Kidney glomerular epithelial cell (primary cell): ENCODE results near the gene KDM5A.
"Not testable (repeated sequence)": the region's sequence is repeated elsewhere in the genome, so short reads cannot be mapped to it uniquely, and the experiment has no call there.

ENCODE experiments used
- DNase-seq: peaks from one replicate; lab custom pipeline; 2025; lab: John Stamatoyannopoulos, UW

Gene KDM5A

DNA sequence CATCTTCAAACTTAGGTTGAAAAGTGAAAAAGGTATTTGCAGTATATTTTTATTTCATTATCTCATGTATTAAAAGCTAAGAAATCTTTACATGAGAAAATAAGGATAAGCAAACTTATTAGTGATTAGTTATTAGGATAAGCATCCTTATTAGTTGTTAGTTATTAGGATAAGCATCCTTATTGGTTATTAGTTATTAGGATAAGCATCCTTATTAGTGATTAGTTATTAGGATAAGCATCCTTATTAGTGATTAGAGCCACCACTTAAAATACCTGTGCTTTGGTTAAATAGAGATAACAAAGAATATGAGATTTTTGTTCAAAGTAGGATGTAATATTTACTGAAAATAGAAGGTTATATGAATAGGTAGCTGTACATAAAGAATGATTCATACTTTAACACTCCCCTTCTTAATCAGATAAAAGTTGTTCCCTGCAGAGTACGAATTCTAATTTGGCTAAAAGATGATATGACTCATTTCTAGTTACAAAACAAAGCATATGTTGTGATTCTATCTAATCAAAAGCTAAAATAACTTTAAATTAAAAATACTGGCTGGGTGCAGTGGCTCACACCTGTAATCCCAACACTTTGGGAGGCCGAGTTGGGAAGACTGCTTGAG lies 56.4 kb downstream of the KDM5A start:
- no peak for DNase-seq

DNA sequence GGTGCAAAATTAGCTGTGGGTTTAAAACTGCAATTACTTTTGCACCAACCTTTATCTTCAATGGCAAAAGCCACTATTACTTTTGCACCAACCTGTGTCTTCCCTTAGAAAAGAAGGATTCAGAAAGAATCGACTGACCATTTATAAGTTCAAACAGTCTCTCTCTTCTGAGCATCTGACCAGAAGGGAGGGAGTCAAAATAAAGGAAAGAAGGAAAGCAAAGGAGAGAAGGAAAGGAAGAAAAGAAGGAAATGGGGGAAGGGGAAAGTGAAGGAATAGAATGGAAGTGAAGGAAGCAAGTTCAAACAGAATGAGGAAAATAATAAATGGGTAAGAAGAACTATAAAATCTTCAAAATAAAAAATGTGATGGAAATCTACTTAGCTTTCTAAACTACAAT lies 57.8 kb downstream of the KDM5A start:
- no peak for DNase-seq

DNA sequence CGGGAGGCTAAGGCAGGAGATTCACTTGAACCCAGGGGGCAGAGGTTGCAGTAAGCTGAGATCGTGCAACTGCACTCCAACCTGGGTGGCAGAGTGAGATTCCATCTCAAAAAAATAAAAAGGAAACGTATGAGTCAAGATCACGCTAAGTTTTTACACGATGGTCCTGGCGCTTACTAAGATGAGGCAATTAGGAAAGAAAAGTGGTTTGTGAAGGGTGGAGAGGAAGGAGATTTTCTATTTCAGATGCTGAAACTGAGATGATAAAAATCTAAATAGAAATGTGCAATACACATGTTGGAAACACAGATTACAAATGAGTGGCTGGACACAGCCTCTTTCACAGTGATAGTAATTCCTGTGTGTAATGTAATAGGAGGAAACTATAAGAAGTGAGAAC lies 63.2 kb downstream of the KDM5A start:
- DNase-seq: no peak

DNA sequence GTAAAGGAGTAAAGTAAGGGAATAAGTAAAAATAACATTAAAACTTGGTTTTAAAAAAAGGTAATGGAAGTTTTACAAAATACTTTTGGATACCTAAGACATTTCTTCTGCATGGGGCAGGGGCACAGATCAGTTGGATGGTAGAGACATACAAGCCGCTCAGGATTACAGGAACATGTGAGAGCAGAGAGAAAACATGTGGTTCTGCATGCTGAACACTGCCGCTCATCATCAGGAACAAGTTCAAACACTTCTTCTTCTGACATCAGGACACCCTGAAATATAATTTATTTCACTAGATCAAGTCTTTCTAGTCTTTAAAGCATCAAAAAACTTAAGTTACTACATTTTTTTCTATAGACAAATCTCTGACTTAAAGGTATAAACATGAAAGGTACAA lies 65.6 kb downstream of the KDM5A start:
- DNase-seq: no peak

DNA sequence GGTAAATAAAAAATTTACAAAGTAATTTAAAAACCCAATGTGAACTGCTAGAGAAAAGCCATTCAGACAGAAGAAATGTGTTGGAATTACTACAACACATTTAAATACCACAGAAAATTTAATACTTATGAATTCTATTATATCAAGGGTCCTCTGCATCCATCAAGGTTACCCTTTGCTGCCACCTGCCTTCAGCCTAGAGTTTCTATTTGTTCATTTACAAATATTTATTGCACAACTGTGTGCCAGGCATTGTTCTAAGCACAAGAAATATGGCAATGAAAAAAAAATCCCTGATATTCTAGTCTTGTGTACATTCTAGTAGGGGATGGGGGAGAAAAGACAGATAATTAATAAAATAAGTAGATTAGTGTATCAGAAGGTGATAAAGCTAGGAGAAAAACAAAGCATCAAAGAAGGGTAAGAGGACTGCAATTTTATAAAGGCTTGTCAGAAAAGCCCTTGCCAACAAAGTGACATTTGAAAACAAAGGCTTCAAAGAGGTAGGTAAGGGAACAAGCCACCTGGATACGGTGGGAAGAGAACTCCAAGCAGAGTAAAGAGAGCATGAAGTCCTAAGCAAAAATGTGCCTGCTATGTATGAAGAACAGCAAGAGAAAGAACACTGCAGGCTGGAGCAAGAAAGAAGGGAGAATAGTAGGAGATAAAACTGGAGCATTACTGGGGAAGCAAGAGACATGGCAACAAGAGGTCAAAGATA lies 67.4 kb downstream of the KDM5A start:
- DNase-seq: no peak

DNA sequence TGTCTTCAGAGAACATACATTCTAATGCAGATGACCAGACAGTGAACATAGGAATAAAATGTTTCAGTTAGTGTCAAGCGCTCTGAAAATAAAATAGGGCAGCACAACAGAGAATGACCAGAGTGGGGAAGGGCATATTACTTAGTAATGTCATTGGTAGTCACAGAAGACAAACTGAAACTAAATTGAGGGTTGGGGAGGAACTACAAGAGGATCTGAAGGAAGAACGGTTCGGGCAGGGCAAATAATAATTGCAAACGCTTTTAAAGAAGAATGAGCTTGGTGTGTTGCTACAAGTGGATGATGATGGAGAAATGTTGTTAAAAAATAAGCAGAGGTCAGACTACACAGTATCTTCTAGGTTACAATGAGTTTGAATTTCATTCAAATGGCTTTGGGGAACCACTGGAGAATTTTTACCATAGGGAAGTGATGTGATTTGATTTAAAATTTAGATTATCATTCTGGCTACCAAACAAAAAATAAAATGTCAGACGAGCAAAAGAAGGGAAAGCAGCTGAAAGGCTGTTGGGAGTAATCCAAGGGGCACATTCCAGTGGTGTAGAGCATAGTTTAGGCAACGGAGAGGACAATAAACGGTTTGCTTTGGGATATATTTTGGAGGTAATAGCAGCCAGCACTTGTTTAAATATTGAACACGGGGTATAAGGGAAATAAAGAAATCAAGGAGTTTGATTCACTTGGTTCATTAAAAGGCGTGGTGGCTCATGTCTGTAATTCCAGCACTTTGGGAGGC lies 70.2 kb downstream of the KDM5A start:
- no peak for DNase-seq

DNA sequence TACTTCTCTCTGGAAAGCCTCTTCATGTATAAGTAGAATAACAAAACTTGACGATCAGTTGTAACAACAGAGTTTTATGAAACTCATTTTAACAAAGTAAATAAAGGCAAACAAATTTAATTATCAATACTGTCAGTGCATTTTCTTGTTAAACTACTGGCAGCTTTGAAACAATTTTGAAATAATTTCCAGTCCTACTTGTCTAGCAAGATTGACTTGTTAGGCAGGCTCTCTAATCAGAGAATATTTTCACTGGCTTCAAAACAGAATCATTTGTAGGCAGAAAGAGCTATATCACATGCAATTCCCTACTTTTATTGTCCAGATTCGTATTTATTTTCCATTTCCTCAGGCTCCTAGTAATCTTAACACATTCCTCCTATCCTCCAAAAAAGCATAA lies 80.6 kb downstream of the KDM5A start:
- no peak for DNase-seq

DNA sequence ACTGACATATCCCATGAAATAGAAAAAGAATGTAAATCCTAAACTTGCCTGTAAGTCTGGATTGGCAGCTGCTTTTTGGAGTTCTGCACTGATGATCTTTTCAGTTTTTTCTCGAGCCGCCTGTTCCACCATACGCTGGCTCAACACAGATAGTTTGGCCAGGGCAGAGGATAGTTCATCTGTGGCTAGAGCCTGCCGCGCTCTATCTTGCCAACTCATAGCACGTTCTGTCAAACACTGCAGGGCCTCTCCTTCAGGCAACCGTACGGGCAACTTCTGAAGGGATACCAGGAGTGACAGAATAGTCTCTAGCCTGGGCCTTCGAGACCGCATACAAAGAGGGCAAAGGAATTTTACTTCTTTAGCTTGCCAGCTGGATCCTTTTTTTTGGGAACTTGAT lies 81.7 kb downstream of the KDM5A start:
- DNase-seq: no peak

DNA sequence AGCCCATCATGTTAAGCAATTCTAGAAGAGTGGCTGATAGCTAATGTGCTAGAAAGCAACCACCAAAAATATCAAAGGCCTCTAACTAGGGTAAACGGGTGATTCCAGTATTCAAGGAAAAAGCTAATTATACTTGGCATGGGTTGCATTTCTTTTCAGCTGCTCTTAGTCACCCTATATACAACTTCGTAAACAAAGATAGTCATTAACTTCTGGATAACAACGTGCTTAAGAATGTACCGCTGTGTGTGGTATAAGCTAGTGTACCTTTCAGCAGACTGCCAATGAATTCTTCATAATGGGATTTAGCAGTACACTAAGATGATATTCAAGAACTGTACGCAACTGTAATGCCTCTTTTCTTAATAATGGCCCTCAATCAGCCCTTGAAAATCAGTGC lies 84.3 kb downstream of the KDM5A start:
- no peak for DNase-seq

DNA sequence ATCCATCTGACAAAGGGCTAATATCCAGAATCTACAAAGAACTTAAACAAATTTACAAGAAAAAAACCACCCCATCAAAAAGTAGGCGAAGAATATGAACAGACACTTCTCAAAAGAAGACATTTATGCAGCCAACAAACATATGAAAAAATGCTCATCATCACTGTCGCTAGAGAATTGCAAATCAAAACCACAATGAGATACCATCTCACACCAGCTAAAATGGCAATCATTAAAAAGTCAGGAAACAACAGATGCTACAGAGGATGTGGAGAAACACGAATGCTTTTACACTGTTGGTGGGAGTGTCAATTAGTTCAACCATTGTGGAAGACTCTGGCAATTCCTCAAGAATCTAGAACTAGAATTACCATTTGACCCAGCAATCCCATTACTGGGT lies 86.4 kb downstream of the KDM5A start:
- not testable (repeated sequence) for DNase-seq

DNA sequence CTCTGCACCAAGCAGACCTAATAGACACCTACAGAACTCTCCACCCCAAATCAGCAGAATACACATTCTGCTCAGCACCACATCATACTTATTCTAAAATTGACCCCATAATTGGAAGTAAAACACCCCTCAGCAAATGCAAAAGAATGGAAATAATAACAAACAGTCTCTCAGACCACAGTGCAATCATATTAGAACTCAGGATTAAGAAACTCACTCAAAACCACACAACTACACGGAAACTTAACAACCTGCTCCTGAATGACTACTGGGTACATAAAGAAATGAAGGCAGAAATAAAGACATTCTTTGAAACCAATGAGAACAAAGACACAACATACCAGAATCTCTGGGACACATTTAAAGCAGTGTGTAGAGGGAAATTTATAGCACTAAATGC lies 89.0 kb downstream of the KDM5A start:
- DNase-seq: not testable (repeated sequence)

DNA sequence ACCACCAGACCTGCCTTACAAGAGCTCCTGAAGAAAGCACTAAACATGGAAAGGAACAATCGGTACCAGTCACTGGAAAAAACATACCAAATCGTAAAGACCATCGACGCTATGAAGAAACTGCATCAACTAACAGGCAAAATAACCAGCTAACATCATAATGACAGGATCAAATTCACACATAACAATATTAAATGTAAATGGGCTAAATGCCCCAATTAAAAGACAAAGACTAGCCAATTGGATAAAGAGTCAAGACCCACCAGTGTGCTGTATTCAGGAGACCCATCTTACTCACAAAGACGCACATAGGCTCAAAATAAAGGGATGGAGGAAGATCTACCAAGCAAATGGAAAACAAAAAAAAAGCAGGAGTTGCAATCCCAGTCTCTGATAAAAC lies 89.6 kb downstream of the KDM5A start:
- DNase-seq: not testable (repeated sequence)

DNA sequence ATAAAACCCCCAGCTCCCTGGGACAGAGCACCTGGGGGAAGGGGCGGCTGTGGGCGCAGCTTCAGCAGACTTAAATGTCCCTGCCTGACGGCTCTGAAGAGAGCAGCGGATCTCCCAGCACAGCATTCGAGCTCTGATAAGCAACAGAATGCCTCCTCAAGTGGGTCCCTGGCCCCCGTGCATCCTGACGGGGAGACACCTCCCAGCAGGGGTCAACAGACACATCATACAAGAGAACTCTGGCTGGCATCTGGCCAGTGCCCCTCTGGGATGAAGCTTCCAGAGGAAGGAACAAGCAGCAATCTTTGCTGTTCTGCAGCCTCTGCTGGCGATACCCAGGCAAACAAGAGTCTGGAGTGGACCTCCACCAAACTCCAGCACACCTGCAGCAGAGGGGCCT lies 91.1 kb downstream of the KDM5A start:
- not testable (repeated sequence) for DNase-seq

DNA sequence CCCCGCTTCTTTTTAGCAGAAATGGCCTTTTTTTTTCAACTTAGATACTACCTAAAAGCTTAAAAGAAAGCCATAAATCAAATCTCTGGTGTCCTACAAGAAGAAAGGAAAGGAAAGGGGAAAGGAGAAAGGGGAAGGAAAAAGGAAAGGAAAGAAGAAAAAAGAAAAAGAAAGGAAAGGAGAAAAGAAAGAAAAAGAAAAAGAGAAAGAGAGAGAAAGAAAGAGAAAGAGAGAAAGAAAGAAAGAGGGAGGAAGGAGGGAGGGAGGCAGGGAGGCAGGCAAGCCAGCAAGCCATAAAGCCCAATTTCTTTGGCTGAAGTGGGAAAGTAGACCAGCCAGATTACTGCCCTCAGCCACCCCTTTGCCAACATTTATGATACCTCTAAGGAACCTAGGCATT lies 94.0 kb downstream of the KDM5A start:
- no peak for DNase-seq

DNA sequence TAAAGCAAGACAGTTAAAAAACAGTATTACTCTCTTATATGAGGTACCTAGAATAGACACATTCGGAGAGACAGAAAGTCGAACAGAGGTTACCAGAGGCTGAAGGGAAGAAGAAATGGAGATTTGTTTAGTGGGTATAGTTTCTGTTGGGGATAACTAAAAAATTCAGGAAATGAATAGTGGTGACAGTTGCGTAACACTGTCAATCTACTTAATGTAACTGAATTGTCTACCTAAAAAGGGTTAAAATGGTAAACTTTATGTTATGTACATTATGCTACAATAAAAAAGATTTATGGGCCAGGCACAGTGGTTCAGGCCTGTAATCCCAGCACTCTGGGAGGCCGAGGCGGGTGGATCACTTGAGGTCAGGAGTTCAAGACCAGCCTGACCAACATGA lies 95.9 kb downstream of the KDM5A start:
- no peak for DNase-seq

DNA sequence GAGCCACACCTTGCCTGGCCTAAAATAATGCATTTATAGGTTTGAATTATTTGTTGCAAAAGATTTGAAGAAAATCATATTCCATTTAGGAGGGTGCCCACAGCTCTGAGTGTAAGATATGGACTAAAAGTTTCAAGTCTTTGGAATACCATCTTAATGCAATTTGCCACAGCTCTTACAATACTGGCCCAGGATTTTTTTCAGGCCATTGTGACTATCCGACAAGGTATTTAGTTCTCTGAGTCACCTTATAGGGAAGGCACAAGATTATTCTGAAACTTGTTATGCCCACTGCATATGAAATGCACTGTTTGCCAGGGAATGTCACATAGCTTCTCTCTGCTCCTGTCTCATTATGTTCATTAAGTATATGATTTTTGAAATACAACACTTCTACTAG lies 96.9 kb downstream of the KDM5A start:
- no peak for DNase-seq

DNA sequence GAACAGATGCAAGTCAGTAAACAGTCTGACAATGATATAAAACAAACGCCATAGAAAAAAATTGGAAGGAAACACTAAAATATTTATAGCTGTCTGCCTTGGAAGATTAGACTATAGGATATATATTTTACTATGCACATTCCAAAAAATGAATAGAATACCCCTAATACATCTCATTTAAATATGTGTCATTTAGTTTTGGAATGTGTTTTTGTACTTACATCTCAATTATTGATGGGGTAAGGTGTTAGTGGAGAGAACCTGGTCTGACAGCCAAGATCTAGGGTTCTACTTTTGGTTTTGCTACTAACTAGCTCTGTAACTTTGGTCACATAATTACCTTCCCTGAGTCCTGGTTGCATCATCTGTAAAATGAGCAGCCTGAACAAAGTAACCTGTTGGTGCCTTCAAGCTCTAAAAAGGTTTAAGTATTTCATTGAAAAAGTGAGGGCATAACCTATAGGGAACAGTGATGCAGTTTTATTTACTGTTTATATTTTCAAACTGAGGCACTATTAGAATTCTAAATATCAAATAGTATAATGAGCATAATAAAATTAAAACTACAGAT lies 97.9 kb downstream of the KDM5A start:
- no peak for DNase-seq

DNA sequence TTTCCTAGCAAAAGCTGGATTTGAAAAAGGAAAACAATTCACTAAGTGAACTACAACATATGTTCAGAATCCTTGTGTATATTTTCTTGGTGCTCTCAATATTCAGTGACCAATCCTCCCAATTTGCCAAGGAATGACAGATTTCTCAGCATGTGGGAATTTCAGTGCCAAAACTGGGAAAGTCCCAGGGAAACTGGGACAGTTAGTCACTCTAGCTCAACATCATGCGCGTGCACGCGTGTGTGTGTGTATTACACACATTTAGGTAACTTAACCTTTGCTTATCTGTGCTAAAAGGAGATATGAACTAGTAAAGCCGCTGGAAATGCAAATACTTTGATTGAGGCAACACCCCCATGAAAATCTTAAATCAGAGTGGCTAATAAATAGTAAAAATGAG lies 100.4 kb downstream of the KDM5A start:
- no peak for DNase-seq

DNA sequence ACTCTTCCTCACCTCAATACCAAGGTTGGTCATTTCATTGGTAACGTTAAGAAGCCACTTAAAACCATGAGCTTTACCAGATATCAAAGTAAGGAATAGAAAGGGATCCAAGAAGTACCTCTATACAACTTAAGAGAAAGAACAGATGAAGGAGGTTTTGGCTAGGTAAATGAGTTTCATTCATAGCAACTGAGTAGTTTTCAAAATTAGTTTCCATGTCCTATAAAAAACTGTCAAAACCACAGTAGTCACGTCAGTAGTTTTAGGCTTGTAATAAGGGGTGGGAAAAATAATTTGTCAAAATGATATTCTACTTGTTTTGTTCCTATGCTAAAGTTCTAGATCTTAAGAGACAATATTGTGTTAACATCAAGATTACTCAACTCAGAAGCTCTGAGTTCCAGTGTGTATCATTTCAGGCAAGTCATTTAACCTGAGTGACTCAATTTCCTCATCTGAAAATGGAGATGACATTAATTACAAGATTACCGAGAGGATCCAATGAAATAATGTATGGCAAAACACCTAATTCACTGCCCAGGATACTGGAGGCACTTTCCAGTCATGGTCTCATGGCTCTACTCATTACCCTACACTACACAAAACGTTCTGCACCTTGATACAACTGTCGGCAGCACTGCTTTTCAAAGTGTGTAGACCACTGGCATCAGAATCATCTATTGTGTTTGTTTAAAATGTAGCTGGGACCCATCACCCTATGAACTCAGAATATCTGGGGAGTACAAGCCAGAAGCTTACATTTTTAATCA lies 102.4 kb downstream of the KDM5A start:
- DNase-seq: no peak

DNA sequence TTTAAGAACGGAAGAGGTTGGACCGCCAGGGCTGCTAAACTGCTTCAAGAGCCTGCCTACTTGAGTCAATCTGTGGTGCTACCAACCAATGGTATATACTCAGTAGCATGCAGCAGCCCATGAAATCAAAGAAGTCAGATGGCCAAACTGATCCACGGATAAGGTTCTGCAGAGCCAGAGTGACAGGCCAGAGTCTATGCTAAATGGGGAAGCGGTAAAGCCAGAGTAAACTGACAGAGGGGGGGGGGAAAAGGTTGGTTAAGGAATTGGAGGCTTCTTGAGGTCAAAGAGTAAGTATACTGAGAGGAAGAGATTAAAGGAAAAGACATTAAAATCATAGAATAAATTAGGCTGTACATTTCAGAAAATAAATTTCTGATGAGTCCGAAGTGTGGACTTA lies 111.1 kb downstream of the KDM5A start:
- no peak for DNase-seq

DNA sequence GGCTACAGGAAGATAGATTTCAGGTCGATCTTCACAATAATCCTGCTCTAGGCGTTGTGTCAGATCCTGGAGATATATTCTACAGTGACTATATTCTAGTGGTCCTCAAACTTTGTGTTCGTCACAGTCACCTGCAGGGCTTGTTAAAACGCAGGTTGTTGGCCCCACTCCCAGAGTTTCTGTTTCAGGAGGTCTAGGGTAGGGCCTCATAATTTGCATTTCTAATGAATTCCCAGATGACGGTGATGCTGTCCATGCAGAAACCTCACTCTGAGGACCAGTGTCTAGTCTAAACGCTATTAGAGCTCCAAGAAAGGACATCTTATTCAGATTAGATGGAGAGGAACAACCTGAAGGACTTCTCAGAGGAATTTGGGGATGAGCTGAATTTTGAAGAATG lies 113.3 kb downstream of the KDM5A start:
- DNase-seq: no peak

DNA sequence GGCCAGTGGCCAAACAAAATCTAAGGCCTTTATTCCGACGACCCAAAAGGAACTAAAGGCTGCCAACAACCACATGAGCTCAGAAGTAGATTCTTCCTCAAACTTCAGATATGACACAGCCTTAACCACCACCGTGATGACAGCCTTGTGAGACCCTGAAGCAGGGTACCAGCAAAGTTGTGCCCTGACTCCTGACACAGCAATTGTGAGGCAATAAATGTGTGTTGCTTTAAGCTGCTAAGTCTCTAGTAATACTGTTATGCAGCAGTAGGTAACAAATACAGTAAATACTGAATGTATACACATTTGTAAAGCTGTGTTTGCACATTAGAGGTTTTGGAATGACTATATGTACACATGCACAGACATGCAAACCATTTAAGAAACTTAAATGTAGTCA lies 115.7 kb downstream of the KDM5A start:
- no peak for DNase-seq
